HG03439 (cell line): ENCODE measurements around the gene CACNA1S.

Source experiments
- ATAC-seq: cut with Tn5 transposase; IDR thresholded peaks from one replicate; pipeline ENCODE4 v1.9.1; 2021; ENCODE audit warnings: mild to moderate bottlenecking, moderate library complexity; ENCODE audit not compliant: unreplicated experiment

CACNA1S gene

DNA sequence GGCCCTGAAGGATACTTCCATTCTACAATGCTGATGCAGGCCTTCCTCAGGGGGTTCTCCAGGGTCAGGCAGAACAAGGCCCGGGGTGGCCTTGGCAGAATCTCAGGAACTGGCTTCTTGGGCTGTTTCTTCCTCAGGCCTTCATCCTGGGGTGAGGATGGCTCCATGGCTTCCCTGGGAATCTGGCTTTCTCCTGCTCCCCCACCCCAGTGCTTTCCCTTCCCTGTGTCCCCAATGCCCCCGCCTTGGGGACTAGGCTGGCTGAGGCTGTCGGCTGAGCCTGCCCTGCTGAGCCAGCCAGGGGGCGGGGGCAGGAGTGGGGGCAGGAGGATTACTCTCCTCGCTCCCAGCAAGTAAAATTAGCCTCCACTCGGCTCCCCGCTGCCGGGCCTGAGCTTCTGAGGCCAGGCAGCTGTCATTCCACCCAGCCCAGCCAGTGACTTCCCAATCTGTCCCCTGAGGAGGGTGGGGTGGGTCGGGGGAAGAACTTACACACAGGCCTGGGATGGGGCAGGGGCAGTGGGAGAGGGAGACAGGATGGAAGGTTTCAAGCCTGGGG is at the start of gene CACNA1S:
Gene CACNA1S (minus strand): TSS at position 254 of the 559 bp plus-strand sequence. CDS start 87 bp downstream, at position 167.
- ATAC-seq, result no peak

DNA sequence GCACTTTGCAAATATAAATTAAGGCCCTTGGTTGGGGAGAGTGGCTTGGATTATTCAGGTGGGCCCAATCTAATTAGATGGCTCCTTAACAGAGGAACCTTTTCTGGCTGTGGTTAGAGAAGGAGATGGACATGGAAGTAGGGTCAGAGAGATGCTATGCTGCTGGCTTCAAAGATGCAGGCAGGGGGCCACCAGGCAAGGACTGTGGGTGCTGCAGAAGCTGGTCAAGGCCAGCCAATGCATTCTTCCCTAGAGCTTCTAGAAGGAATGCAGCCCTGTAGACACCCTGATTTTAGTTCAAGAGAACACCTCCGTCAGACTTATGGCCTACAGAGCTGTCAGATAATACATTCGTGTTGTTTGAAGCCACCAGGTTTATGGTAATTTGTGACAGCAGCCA is 45.7 kb upstream of the CACNA1S start:
- no peak for ATAC-seq

- ATAC-seq, result no peak
Observed at GRCh38 chr1:201156819-201157218, 44.6 kb upstream of the CACNA1S start.

DNA sequence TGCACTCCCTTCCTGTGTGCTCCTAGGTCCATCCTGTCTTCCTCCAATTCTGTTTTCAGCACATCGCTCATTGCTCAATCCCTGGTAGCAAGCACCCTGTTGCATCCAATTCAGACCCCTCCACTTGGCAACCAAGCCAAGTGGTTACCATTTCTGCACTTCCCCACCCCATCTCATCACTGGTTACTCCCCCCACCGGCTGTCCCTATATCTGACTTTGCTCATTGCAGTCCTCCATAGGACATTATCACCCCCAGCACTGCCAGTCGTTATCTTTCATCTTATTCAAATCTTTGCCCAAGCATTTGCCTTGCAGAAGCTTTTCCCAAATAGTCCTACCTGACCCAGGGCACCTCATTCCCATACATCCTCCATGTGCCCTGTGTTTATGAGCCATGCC is 44.1 kb upstream of the CACNA1S start:
- ATAC-seq, result no peak

DNA sequence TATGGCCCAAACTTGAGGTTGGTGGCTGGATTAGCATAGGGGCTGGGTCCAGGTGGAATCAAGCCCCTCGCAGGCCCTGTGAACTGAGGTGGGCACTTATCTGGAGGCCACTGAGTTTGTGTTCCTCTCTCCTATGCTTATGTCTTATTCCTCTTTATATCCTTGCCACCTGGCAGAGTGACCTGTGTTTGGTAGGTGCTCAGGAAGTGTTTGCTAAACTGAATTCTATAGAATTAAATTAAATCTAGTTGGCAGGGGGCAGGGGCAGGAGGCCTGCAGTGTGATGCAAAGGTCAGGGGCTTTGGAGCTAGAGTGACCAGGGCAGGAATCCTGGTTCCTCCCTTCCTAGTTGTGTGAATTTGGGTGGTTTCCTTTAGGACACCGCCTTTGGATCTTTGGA is 43.1 kb upstream of the CACNA1S start:
- no peak for ATAC-seq

DNA sequence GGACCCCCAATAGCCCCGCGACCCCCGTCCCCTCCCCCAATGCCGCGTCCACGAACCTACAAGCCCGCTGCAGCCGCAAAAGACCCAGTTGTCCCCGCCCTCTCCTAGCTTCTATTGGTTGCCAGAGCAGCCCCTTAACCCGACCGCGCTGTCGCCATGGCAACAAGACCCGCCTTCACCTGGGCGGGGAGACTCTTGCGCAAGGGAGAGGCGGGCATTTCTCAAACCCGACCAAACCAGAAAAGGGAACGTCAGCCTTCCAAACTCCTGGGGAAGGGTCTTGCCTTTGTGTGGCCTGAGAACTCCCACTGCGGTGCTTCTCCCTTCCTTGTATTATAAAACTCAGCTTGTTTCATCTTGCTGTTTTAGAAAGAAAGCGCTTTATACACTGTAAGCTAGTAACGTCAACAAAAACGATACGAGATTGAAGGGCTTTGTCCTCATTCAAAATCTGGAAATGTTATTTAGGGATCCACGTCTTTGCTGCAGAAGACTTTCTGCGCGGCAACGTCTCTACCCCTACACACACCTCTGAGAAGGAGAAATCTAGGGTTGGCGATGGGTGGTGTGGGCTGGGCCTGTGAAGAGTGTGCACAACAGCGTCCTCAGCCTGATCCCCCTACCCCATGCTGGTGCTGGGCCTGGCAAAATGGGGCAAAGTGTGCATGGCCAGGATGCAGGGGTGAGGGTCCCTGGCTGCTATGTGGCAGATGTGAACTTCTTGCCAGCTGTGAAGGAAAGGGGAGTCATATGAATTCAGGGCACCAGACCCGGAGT is 42.4 kb upstream of the CACNA1S start, which contains the start of gene TMEM9:
Gene TMEM9 (minus strand): TSS at position 86 of the 777 bp plus-strand sequence. CDS start 551 bp downstream, outside the sequence.
- ATAC-seq, result peak; percentile 96

- ATAC-seq, result peak; percentile 73
Observed at GRCh38 chr1:201153474-201154388, 41.5 kb upstream of the CACNA1S start.

- ATAC-seq, result no peak
Observed at GRCh38 chr1:201149400-201149799, 37.2 kb upstream of the CACNA1S start.

DNA sequence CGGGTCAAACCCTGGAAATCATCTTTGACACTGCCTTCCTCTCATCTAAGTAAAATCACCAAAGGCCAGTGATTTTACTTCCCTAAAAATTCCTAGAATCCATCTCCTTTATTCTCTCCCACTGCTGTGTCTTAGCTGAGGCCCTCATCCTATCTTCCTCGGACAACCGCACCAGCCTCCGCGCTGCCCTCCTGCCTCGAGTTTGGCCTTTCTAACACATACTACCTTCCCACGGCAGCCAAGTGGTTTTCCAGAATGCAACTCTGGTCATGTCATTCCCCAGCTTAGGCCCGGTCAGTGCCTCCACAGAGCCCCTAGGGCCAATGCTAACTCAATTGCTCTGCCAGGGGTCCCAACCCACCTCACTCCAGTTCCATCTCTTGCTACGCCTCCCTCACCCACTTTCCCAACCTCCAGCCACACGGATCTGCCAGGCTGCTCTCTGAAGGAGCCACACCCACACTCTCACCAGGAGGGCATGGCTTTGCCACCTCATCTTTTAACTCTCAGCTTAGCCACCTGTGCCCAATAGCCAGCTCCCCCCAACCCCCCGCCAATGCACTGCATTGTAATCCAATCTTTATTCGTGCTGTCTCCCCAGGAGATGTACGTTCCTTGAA is 35.3 kb upstream of the CACNA1S start:
- ATAC-seq, result no peak

DNA sequence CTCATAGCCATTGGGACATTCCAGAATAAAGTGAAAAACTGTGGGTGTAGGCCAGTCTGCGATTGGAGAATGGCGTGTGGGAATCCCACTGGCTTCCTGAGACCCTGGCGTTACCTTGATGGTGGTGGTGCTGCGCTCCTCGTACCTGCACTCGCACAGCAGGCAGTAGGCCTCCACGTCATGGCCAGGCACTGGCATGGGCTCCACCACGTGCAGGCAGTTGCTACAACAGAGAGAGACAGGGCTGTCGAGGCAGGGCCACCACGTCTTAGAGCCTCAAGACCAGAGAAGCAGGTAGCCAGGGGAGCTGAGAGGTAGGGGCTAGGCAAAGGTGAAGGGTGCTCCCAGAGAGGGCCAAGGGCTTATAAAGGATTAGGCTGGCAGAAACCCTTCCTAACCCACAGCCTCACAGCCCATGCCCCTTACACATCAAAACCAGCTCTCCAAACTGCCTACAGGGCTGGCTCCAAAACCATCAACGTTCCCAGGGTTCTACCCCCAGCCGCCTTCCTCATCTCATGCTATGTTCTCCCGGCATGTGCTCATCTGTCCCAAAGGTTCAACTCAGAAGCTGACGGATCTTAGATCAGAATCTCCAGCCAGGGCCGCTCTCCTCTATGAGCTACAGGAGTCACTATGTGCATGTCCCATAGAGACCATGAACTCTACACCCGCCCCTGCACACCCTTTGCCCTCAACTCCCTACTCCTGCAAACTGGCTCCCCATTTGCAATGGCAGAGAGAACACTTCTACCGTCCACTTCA is 34.6 kb upstream of the CACNA1S start:
- no peak for ATAC-seq

GRCh38 chr1:201145816-201146215 is 33.6 kb upstream of the CACNA1S start:
- no peak for ATAC-seq

GRCh38 chr1:201145132-201145531 is 32.9 kb upstream of the CACNA1S start:
- no peak for ATAC-seq

DNA sequence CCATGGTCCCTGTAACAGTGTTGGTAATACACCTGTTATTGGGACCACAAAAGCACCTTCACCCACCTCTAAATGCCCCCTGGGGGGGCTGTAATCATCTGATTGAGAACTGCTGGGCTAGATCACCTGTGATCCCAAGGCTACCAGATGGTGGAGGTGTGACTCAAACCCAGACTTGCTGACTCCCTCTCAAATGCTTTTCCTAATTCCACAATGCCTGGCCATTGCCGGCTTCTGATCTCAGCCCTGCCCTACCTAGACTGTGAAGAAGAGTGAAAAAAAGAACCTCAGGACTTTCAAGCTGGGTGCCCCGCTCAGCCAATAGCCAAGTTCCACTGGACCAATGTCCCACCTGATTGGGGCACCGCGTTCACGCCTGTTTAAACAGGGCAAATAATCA is 32.5 kb upstream of the CACNA1S start:
- ATAC-seq, result no peak

DNA sequence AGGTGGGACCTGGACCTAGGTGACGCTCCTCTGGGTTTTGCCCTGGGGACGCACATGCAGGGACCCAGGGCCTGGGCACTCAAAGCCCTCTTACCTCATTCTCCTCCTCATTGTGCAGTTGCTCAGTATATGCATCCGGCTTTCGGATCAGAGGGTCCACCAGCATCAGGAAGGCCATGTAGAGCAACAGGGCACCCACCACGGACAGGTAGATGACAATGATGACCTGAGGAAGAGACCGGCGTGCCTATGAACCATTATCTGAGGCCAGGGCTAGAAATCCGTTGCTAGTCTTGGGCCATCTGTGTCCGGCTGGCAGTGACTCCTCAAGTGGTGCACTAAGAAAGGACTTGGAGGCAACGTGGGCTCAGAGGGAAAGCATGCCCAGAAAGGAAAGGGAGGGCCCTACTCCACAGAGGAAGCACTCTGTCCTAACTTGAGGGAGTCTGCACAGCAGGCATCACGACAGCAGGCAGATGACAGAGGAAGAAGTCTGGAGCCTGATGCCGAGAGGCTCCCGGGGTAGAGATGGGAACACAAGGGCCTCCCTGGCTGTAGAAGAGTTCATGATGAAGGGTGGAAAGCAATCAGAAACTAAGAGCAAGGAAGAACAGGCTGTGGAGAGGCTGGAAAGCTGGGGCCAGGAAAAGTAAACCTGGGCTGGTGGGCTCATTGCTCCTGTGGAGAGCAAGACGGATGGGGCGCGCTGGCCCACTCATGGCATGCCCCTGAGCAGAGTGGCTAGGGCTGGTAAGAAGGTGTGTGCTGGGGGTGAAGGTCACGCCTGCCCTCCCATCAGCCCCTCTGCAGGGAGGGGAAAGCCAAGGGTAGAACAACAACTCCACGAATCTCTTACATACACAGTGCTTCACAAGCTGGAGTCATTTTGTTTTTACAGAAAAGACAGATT is 31.8 kb upstream of the CACNA1S start:
- ATAC-seq, result no peak

GRCh38 chr1:201142849-201143725 is 30.9 kb upstream of the CACNA1S start:
- ATAC-seq, result no peak

DNA sequence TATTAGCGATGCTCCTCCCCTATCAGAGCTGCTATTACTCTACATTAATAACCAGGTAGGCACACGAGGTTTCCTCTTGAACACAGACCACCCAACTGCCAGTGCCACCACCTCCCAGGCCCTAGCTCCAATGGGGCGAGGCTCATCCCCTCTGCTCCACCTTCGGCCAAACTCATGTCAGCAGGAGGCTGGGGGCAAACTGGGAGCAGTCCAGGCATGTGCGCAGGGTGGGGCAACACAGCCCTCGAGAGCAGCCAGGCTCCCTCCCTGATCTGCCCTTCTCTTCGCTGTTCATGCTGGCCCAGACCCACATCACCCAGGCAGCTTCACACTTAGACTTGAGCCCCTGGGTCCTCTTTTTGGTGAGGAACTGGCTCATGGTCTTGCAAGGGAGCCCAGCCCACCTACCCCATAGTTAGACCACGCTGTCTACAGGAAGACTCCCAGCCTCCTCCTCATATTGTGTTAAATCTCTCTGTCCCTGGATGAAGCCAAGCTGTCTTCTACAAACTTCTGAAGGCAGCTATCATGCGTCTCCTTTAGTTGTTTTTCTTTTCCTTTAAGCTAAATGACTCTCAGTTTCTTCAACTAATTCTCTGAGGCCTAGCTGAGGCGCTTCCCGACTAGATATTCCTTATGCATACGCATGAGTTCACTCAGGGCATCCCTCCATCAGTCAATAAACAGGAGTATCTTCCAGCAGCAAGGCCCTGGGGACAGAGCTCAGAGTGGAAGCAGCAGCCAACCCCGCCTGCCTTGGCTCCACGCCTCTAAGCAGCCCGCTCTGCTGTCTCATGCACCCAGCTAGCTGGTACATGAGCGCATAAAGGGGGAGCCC is 30.0 kb upstream of the CACNA1S start:
- no peak for ATAC-seq

GRCh38 chr1:201141418-201141817 is 29.2 kb upstream of the CACNA1S start:
- ATAC-seq, result no peak

GRCh38 chr1:201140941-201141260 is 28.7 kb upstream of the CACNA1S start:
- no peak for ATAC-seq
